ENCODE results near the gene KRTAP4-3.

Gene KRTAP4-3

DNA sequence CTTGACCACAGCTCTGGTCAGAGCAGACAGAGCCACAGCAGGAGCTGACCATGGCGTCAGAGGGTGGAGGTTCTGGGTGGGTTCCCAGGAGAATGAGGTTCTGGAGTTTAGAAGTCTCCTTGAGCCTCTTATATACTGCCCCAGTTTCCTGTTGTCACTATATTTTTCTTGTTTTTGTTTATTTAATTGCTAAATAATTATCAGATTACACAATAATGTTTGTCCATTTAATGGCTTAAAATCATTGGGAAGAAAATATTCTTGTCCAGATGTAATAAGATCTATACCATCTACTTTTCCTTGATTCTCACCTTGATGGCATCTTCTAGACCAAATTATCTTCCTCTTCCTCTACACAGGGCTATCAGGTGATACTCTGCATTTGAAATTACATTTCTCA, at the start of gene KRTAP4-3:
Gene KRTAP4-3 (minus strand): TSS at position 101 of the 400 bp plus-strand sequence. CDS start 49 bp downstream, at position 52.
- POLR2A ChIA-PET (ENCODE audit: low non-redundant PET) = no interaction called here
- no peak within 1 kb of the TSS for H3K27ac ChIP-seq
- CTCF ChIA-PET = no interaction called here
- no peak for DNase-seq (ENCODE audit: low spot score)
- TF ChIP-seq, protein P1, sequence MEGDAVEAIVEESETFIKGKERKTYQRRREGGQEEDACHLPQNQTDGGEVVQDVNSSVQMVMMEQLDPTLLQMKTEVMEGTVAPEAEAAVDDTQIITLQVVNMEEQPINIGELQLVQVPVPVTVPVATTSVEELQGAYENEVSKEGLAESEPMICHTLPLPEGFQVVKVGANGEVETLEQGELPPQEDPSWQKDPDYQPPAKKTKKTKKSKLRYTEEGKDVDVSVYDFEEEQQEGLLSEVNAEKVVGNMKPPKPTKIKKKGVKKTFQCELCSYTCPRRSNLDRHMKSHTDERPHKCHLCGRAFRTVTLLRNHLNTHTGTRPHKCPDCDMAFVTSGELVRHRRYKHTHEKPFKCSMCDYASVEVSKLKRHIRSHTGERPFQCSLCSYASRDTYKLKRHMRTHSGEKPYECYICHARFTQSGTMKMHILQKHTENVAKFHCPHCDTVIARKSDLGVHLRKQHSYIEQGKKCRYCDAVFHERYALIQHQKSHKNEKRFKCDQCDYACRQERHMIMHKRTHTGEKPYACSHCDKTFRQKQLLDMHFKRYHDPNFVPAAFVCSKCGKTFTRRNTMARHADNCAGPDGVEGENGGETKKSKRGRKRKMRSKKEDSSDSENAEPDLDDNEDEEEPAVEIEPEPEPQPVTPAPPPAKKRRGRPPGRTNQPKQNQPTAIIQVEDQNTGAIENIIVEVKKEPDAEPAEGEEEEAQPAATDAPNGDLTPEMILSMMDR (conservative IDR thresholded peaks at IDR 0.05; ENCODE audit: low read depth) = no peak

DNA sequence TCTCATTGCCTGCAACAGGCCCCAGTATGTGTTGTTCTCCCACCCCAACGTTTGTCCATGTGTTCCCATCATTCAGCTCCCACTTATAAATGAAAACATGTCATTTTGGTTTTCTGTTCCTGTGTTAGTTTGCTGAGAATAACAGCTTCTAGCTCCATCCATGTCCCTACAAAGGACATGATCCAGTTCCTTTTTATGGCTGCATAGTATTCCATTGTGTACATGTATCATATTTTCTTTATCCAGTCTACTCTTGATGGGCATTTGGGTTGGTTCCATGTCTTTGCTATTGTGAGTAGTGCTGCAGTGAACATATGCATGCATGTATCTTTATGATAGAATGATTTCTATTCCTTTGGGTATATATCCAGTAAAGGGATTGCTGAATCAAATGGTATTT, 47.7 kb upstream of the KRTAP4-3 start:
- no peak for DNase-seq (ENCODE audit: low spot score)
- TF ChIP-seq, protein P1 (conservative IDR thresholded peaks at IDR 0.05; ENCODE audit: low read depth) = no peak
- H3K27ac ChIP-seq = no peak overlapping the region
- ChIA-PET POLR2A (ENCODE audit: low non-redundant PET) (no interaction called here), CTCF (interaction anchor here (0.6 kb wide), 1 partner anchor 37 kb away, joined by 5 read pairs; no protein-coding TSS in a partner anchor)

DNA sequence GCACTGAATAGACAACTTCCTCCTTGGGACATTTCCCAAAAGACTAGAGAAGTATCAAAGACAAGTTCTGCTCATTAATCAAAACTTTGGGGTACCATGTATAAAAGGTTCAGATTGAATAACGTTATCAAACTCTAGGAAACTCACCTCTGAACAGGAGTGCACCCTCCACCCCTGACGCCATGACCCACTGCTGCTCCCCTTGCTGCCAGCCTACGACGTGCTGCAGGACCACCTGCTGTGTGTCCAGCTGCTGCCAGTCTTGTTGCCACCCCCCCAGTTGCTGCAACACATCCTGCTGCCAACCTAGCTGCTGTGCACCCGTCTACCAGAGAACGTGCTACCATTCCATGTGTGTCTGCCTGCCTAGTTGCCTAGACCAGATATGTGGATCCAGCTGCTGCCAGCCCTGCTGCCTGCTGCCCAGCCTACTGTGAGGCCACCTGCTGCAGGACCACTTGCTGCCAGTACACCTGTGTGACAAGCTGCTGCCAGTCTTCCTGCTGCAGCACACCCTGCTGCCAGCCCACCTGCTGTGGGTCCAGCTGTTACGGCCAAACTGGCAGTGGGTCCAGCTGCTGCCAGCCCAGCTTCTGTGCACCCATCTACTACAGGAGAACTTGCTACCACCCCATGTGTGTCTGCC, 44.6 kb upstream of the KRTAP4-3 start:
- no peak for DNase-seq (ENCODE audit: low spot score)
- POLR2A ChIA-PET (ENCODE audit: low non-redundant PET) = no interaction called here
- TF ChIP-seq, protein P1 (conservative IDR thresholded peaks at IDR 0.05; ENCODE audit: low read depth) = no peak
- CTCF ChIA-PET = no interaction called here
- no peak overlapping the region for H3K27ac ChIP-seq

DNA sequence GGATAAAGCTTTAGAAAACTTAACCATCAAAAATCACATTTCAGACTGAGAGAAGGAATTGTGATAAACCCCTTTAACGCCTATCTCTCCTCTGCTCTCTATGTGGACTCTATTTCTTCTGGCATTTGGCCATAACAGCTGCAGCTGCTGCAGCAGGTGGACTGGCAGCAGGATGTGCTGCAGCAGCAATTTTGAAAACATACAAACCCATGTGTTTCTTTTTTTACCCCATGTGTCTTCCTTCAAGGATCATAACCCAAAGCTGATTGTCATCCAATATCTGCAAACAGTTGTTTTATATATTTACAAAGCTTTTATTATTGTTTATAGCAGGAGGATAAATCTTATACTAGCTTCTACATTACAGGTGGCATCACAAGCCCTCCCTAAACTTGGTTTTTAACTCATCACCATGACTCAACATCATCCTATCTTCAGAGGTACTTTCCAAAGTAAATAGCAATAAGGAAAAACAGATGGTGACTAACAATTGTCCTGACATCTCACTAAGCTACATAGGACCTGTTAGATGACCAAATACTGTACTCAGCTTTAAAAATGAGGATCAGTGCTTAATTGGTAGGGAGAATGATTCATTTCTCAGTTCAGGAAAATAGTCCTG, 43.9 kb upstream of the KRTAP4-3 start:
- POLR2A ChIA-PET (ENCODE audit: low non-redundant PET) = no interaction called here
- TF ChIP-seq, protein P1 (conservative IDR thresholded peaks at IDR 0.05; ENCODE audit: low read depth) = no peak
- CTCF ChIA-PET = interaction anchor here (0.6 to 0.7 kb wide), 2 partner anchors 156 to 341 kb away, joined by 3 to 7 read pairs; no protein-coding TSS in a partner anchor
- no peak overlapping the region for H3K27ac ChIP-seq
- peak; percentile 7 for DNase-seq (ENCODE audit: low spot score)

DNA sequence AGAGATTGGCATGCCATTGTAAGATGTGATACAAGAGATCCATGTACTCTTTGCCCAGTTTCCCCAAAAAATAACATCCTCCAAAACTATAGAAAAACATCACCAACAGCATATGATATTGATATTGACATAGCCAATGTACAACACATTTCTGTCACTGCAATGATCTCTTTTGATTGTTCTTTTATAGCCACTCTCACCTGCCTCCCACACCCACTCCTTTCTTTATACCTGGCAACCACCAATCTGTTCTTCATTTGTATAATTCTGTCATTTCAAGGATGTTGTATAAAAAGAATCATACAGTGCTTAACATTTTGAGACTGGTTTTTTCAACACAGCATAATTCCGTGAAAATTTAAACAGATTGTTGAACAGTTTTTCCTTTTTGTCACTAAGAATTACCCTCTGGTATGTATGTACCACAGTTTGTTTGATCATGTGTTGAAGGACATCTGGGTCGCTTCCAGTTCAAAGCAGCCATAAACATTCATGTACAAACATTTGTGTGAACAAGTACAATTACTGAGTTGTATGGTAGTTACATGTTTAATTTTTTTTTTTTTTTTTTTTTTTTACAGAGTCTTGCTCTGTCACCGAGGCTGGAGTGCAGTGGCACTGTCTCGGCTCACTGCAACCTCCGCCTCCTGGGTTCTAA, 31.5 kb upstream of the KRTAP4-3 start:
- CTCF ChIA-PET = no interaction called here
- H3K27ac ChIP-seq = no peak overlapping the region
- no peak for DNase-seq (ENCODE audit: low spot score)
- TF ChIP-seq, protein P1 (conservative IDR thresholded peaks at IDR 0.05; ENCODE audit: low read depth) = no peak
- POLR2A ChIA-PET (ENCODE audit: low non-redundant PET) = no interaction called here

DNA sequence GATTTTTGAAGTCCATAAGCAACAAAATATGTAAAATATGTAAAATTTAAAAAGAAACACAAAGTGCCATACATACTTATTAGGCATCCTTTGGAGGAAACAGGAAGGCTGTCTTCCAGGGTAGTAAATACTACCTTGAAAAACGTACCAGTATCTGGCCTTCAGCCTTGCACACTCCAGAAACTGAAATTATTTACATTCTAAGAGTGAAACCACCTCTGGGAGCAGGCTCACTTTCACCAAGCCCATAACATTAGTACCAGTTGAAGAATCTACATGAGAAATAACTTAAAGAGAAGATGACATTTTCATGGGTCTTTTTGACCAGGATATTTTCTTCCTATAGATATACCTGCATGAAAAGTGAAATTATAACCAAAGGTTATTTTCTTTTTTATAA, 28.0 kb upstream of the KRTAP4-3 start:
- TF ChIP-seq, protein P1 (conservative IDR thresholded peaks at IDR 0.05; ENCODE audit: low read depth) = no peak
- ChIA-PET POLR2A (ENCODE audit: low non-redundant PET) (no interaction called here), CTCF (no interaction called here)
- H3K27ac ChIP-seq = no peak overlapping the region
- no peak for DNase-seq (ENCODE audit: low spot score)
